Left lung (tissue), 10 donors: ENCODE data around the gene RUFY4. TPM values are rescaled to one million over a fixed set of nuclear protein-coding genes. Genes with fewer than 3 reads are reported as not detected.
A peak's percentile ranks its signal among the peaks of the same experiment; 100 is the strongest.

Experiments
- ATAC-seq: fragments of 200-7000 bp; cut with Tn5 transposase; one replicate; pipeline ENCODE4 v1.9.1; 2020; ENCODE audit warnings: moderate library complexity
- DNase-seq, 4 donors: peaks; one replicate each; pipeline ENCODE4 v3.0.0-alpha.2; 2013 to 2020
- H3K27ac ChIP-seq, 2 donors: fragments of 200-600 bp; sonication (generic) in 1 of 2; one replicate each; pipeline versions ENCODE4 v1.5.0 to v1.8.0; 2020 to 2021
- H3K27me3 ChIP-seq, 2 donors: fragments of 200-600 bp; sonication (generic) in 1 of 2; one replicate each; pipeline versions ENCODE4 v1.5.0 to v1.8.0; 2020 to 2021
- H3K36me3 ChIP-seq, 2 donors: fragments of 200-600 bp; sonication (generic) in 1 of 2; one replicate each; pipeline versions ENCODE4 v1.5.0 to v1.8.0; 2020 to 2021
- H3K4me1 ChIP-seq, 2 donors: fragments of 200-600 bp; one replicate each; pipeline ENCODE4 v1.8.0; 2021
- H3K4me3 ChIP-seq, 2 donors: fragments of 200-600 bp; sonication (generic) in 1 of 2; one replicate each; pipeline versions ENCODE4 v1.5.0 to v1.8.0; 2020 to 2021; ENCODE audit warnings: mild to moderate bottlenecking in 1 of 2
- H3K9me3 ChIP-seq, 2 donors: fragments of 200-600 bp; sonication (generic) in 1 of 2; one replicate each; pipeline versions ENCODE4 v1.5.0 to v1.8.0; 2020 to 2021
- intact Hi-C, 2 donors: fragments of 100-400 bp; cut with DNase I; formaldehyde crosslinking; loops; one replicate each; pipeline versions ENCODE4 v1.11.2 to v1.14.2; 2022
- polyA plus RNA-seq, 6 donors: library from polyadenylated mRNA; unstranded; fragments of 120-200 nt; gene quantifications; one replicate each; pipeline ENCODE4 v1.2.1, GENCODE V29; 2013; ENCODE audit not compliant: insufficient read length in 6 of 6
- total RNA-seq, 2 donors: library from RNA; stranded (reverse); fragmentation: NEBNext Ultra II Directional; extraction: Animal tissue kit (Norgen Biotek cat#: 25700); gene quantifications; one replicate each; pipeline ENCODE4 v1.2.1, GENCODE V29; 2021
- TF ChIP-seq, protein P1 (sequence below), 2 donors: fragments of 200-600 bp; sonication (generic) in 1 of 2; IDR thresholded peaks; one replicate each; pipeline versions ENCODE4 v1.5.0 to v1.8.0; 2021; ENCODE audit warnings: antibody characterized with exemption in 2 of 2
- donor health status: DM: no; HTN: yes; CAD: no.
- donor health status: DM: no; HTN: no; CAD: no.

RUFY4 gene
- total and polyA plus RNA-seq, 8 donors: 0.41 to 0.74 (median 0.51) TPM; not detected in 1

- intact Hi-C loops: no loop called here
- Histone ChIP-seq H3K27ac (no peak overlapping the region), H3K36me3 (no peaks in the 10 kb centered on the region), H3K4me1 (peaks cover 0 to 6% of the 10 kb centered on the region in 2 donors), H3K9me3 (no peaks in the 10 kb centered on the region), H3K27me3 (peaks cover 0 to 5% of the 10 kb centered on the region in 2 donors), H3K4me3 (no peak overlapping the region)
- TF ChIP-seq, protein P1, sequence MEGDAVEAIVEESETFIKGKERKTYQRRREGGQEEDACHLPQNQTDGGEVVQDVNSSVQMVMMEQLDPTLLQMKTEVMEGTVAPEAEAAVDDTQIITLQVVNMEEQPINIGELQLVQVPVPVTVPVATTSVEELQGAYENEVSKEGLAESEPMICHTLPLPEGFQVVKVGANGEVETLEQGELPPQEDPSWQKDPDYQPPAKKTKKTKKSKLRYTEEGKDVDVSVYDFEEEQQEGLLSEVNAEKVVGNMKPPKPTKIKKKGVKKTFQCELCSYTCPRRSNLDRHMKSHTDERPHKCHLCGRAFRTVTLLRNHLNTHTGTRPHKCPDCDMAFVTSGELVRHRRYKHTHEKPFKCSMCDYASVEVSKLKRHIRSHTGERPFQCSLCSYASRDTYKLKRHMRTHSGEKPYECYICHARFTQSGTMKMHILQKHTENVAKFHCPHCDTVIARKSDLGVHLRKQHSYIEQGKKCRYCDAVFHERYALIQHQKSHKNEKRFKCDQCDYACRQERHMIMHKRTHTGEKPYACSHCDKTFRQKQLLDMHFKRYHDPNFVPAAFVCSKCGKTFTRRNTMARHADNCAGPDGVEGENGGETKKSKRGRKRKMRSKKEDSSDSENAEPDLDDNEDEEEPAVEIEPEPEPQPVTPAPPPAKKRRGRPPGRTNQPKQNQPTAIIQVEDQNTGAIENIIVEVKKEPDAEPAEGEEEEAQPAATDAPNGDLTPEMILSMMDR (IDR thresholded peaks at IDR 0.05): no peak
- ATAC-seq: no peak
- DNase-seq: no peak
These were observed 4.1 kb downstream of the RUFY4 start for GRCh38 chr2:218073185-218073584.

- intact Hi-C loops: no loop called here
- H3K27ac ChIP-seq: no peak overlapping the region
- peak in 1 of 4 donors; percentile 80 for DNase-seq
- no peaks in the 10 kb centered on the region for H3K9me3 ChIP-seq
- H3K27me3 ChIP-seq: no peaks in the 10 kb centered on the region
- peak; percentile 63 for ATAC-seq
- TF ChIP-seq, protein P1 (IDR thresholded peaks at IDR 0.05): peak; percentile 28 to 61
- no peaks in the 10 kb centered on the region for H3K36me3 ChIP-seq
- no peak overlapping the region for H3K4me3 ChIP-seq
- H3K4me1 ChIP-seq: peaks cover 0 to 3% of the 10 kb centered on the region in 2 donors
These were observed 5.0 kb downstream of the RUFY4 start for GRCh38 chr2:218074031-218074430.

GRCh38 chr2:218075975-218076811 lies 7.1 kb downstream of the RUFY4 start:
- H3K27ac ChIP-seq: no peak overlapping the region
- H3K27me3 ChIP-seq: no peaks in the 10 kb centered on the region
- no peak overlapping the region for H3K4me3 ChIP-seq
- H3K4me1 ChIP-seq: peaks cover 0 to 3% of the 10 kb centered on the region in 2 donors
- no peaks in the 10 kb centered on the region for H3K9me3 ChIP-seq
- no peaks in the 10 kb centered on the region for H3K36me3 ChIP-seq
- intact Hi-C loops: no loop called here
- TF ChIP-seq, protein P1 (IDR thresholded peaks at IDR 0.05): no peak
- ATAC-seq: no peak
- no peak for DNase-seq

DNA sequence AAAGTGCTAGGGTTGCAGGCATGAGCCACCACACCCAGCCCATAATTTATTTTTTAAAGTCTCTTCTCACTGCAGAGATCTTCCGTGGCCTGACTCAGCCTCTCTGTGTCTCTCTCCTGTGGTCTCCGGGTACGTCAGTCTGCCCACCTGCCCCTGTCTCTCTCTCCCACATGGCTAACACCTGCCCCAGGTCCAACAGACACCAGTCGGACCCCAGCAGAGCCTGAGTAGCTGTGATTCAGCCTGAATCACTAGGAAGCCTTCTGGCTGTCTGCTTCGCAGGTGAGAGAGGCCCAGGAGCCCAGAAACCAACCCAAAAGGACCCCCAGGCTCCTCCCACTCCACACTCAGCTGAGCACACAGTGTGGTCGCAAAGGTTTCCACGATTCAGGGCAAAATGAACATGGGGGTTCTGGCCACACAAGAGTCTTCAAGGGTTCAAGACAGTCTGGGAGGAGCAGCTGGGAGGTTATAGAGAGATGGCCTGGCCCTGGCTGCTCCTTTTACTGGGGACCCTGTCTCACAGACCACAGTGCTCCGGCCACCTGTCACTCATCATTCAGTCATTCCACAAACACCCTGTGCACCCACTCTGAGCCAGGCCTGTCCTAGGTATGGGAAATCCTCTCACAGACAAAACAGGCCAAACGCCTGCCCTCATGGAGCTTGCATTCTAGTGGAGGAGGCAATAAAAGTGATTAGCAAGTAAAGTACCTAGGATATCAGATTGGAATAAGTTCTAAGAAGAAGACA lies 8.6 kb downstream of the RUFY4 start:
- H3K36me3 ChIP-seq: no peaks in the 10 kb centered on the region
- no peak overlapping the region for H3K27ac ChIP-seq
- no peak for ATAC-seq
- H3K4me3 ChIP-seq: no peak overlapping the region
- TF ChIP-seq, protein P1 (IDR thresholded peaks at IDR 0.05): no peak
- intact Hi-C loops: no loop called here
- H3K4me1 ChIP-seq: no peaks in the 10 kb centered on the region
- no peaks in the 10 kb centered on the region for H3K27me3 ChIP-seq
- H3K9me3 ChIP-seq: no peaks in the 10 kb centered on the region
- DNase-seq: no peak
